Activated T-helper 1 cell treated with anti-CD3 and anti-CD28 coated beads, Interleukin-2, amount 50 U/mL, for 16 hours (primary cell): ENCODE measurements around the gene ZKSCAN3.
A peak's percentile ranks its signal among the peaks of the same experiment; 100 is the strongest.
"Not testable (repeated sequence)": the region's sequence is repeated elsewhere in the genome, so short reads cannot be mapped to it uniquely, and the experiment has no call there.

ENCODE experiments used
- DNase-seq, 2 donors: peaks; one replicate each; pipeline ENCODE4 v3.0.0-alpha.2; 2020; ENCODE audit warnings: low read depth in 1 of 2, low spot score in 1 of 2

The ZKSCAN3 gene

DNA sequence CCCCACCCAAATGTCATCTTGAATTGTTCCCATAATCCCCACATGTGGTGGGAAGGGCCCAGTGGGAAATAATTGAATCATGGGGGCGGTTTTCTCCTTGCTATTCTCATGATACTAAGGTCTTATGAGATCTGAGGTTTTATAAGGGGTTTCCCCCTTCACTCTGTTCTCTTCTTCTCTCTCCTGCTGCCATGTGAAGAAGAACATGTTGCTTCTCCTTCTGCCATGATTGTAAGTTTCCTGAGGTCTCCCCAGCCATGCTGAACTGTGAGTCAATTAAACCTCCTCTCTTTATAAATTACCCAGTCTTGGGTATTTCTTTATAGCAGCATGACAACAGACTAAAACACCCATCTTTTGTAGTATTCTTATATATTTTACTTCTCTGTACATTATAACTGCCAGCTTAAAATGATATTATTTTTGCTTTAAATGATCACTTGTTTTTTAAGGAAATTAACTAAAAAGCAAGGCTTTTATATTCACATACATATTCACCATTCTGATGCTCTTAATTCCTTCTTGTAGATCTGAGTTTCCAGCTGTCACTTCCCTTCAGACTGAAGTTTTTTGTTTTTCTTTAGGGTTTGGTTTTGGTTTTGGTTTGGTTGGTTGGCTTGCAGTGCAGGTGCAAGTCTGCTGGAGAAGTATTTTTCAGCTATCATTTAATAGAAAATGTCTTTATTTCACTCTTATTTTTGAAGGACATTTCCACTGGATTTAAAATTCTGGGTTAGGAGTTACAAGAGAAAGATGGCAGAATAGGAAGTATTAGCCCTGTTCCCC lies 9.2 kb upstream of the ZKSCAN3 start:
- DNase-seq, result no peak

DNA sequence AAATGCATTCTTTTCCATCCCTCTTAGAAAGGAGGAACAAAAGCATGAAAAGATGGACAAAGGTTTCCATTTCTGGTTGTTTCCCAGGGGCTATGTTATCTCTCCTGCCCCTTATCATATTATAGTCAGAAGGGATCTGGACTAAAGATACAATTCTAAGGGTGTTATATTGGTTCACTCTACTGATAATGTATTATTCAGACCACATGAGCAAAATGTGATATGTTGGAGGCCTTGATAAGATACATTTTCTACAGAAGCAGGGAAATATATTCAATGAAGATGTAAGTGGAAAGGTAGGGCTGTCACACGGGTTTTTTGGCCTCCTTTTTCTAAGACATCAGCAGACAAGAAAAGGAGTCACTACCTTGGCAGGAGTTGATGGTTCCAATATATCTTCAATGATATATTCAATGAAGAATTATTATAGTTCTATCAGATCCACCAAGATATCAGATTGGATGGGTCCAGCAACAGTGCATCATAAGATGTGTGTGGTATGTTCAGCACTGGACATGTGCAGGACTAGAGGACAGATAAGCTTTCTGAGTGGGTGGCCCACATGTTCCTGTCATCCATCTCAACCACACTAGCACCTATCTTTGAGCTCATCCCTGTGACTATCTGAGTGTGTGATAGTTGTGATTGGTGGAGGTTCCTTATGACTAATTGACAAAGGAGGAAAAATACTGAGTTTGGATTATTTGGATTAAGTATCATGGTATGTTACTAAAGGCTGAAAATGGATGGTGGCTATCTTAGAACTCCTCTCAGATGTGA lies 5.7 kb upstream of the ZKSCAN3 start:
- DNase-seq, result no peak

DNA sequence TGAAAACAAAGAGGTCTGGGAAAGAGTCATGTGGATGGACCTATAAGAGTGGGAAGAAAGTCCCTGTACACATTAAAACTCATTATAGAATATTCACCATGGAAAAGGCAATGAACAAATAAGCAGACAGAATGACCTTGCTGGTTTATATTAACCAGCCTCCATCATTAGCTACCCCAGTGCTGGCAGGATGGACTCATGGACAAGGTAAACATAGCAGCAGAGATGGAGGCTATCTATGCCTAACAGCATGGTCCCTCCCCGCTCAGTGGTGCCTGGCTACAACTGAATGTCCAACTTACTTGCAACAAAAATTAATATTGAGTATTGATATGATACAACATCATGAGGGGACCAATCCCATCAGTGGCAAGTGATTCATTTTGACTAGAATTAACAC lies 4.5 kb upstream of the ZKSCAN3 start:
- no peak for DNase-seq

DNA sequence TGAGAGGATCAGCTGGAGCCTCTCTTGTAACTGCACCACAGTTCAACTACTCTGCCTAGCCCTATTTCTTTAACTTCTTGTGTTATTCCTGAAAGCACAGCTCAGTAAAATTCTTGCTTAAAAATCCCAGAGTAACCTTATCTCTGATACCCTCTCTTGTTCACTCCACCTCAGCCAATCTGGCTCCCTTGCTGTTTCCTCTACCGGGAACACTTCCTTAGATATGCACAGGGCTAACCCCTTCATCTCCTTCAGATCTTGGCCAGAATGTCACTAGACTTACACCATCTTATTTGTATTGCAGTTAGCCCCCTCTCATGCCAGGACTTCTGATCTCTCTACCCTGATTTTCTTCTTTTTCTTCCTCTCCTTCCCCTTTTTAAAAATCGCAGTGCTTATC lies 2.6 kb upstream of the ZKSCAN3 start:
- no peak for DNase-seq

DNA sequence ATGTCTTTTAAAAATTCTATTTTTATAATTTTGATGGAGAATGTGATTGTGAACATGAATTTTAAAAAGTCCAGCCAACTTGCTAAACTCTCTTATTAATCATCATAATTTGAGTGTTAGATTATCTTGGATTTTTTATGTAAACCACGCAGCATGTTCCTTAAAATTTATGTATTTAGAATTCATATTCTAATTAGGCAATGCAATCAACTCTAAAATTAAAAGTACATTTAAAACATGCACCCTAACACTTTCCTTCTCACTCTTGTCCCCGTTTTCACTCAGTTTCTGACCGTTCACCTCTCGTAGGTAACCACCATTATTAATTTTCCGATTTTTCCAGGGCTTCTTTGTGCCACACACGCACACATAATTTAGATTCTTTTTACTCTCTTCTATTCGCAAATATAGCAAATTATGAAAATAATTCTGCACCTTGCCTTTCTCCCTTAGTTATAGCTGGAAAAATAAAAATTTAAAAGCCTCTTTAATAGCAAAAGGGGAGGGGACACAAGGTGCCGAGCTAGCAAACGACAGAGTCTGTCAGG lies 329 bp upstream of the ZKSCAN3 start:
- no peak for DNase-seq

DNA sequence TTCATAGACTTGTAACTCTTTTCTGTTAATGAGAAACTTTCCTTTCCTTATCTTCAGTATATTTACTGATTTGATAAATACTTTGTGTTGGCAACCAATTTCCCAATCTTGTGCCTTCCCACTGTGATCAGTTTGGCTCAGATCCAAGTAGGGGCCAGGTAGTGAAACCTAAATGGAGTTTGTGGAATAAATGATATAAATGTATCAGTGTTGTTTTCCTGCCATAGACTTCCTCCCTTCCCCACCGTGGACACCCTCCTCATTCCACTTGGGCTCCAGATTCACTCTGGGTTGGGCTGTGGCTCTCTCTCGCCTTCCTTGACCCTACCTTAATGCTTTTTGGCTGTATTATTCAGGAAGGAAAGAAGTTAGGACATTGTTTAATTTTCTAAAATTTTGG lies 1.3 kb downstream of the ZKSCAN3 start:
- DNase-seq, result no peak

DNA sequence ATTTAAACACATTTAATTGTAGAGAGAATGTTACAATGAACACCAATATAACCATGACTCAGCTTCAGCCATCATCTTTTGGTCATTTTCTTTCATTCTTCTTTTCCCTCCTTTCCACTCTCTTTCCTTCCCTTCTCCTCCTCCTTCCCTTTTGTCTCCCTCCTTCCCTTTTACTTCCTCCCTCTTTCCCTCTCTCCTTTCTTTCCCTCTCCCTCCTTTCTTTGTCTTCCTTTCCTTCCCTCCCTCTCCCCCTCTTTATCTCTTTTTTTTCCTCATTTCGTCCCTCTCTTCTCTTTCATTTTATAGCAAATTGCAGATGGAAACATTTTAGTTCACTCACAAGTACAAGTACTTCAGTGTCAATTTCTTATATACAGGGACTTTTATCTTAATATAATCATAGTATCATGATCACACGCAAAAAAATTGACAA lies 1.8 kb downstream of the ZKSCAN3 start:
- no peak for DNase-seq

DNA sequence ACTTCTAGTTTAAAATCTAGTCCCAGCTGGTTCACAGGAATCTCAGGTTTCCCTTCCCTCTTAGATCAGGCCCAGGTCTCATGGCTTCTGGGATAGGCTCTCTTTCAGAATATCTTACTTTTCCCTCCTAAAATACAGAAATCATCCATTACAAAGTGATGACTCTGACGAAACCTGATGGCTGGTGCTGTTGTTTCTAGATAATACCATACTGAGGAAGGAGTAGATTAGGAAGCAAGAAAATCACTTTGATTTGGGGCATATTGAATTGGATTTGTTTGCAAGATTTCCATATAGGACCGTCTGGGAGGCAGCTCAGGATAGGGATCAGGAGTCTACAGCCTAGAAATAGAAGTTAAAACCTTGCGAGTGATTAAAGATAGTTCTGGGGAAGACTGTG lies 3.6 kb downstream of the ZKSCAN3 start:
- DNase-seq, result no peak

DNA sequence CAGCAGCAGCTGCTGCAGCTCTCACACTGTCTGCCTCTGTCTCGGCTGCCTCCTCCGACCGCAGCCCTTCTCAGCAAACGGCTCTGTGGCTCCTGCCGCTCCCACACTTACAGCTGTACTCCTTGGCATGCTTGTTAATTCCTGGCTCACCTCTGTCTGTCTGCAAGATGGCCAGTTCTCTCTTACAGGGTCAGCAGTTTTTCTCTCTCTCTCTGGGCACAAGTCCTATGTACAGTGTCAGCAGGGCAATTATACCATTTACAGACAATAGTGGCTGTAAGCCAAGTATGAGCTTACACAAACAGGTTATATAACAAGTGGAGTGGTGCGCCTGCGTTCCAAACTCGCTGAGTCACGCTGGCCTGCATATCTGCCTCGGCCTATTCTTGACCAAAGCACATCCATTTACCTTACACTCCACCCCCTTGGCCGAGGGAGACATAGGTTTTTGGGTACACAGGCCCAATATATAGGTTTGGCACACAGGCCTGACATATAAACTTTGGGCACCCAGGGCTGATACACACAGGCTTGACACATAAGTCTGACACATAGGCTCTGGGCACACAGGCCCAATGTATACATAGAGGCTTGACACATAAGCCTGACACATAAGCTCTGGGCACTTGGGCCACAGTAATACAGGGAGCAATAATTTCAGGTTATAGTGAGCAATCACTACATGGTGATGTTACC lies 4.4 kb downstream of the ZKSCAN3 start:
- no peak for DNase-seq

DNA sequence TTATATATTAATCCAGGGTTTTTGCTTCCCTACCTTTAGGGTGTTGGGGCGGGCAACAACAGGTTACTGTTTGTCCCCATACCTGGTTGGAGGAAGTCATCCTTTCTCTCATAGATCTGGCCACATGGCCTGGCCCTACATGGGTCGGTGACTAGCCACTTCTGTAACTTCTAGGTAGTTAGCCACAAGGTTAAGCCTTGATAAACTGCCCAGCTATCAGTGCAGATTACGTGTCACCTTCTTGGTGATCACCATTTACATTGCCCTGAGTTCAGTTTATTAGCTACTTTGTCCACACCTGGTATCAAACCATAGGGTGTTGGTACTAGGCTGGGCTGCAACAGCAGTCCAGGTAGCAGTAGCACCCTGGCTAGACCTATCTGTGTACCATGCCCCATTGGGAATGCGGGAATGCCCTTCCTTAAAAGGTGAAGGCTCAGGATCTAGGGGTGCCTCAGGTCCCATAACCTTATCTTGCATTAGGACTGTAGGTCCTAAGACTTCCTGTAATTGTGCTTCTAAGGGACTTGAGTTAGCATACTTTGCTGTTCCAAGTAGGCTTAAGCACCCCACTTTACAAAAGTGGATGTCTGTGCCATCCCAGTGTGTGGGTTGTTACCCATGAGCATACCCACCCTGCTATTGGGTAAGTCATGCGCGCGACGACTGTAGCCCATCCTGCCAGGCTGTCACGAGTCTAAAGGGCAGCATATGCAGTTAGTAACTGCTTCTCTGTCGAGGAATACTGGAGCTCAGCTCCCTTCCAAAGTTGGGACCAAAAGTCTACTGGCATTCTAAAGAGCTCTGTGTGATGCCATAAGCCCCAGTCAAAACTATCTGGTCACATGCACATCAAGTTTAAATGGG lies 5.2 kb downstream of the ZKSCAN3 start:
- no peak for DNase-seq

DNA sequence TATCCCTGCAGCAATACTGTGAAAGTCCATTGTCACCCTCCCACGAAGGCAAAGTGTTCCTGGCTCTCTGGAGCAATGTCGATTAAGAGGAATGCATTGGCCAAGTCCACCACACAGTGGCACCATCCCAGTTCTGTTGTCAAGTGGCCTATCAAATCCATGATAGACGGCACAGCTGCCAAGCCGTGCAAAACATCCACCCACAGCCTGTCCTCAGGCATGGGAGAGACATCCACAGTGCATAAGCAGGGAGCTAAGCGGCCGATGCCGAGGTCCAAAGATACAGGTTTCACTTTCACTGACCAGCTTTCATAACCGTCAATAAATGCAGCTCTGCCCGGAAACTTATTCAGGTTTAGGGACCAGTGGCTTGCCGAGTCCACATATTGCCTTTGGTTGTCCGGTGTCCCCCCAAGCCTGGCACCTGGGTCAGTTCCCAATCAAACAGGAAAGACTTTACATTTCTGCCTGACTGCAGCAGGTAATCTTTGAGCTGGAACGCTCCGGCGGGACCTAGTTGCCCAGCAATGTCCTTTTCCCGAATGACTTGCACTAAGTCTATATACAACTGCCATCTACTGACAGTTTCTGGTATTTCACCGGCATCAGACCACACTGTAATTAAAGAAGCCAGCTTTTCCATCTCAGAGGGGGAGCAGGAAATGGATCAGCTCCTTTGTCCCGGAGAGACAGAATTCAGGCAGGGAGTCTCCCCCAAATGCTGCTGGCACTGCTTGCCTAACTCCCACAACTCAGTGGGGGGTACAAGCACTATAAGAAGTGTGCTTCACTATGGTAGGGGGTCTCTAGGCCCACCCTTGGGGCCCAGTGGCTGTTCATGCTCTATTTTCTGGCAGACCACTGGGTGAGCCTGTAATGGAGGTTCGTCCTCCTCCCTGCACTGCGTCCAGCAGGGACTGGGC lies 6.3 kb downstream of the ZKSCAN3 start:
- DNase-seq, result peak in 1 of 2 donors; percentile 19

DNA sequence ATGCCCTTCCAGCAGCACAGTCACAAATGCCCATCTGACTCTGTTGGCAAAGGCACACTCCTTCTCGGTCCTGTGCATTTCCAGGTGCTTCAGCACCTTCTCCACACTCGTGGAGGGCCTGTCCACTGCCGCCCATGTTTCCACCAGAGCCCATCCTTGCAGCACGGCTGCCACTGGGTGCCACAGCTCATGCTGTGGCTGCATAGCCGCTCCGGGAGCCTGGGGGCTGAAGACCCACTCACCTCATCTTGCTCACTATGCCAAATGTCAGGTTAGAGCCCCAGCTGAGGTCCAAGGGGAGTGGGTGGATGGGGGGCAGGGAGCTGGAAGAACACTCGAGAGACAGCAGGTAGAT lies 6.9 kb downstream of the ZKSCAN3 start:
- no peak for DNase-seq

DNA sequence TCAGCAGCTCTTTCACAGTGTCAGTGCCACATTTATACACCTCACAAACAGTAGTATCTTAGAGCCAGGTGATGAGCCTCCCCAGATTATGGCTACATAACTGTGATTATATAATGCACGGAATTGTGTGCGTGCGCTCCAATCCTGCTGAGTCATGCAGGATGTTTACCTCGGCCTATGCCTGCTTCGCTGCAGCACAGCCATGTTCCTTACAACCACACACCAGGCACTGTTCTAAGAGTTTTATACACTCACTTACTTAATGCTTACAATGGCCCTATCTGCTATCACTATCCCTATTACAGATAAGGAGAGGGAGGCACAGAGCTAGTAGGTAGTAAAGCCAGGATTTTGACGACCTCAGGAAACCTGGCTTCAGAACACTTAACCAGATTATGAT lies 7.3 kb downstream of the ZKSCAN3 start:
- DNase-seq, result no peak

DNA sequence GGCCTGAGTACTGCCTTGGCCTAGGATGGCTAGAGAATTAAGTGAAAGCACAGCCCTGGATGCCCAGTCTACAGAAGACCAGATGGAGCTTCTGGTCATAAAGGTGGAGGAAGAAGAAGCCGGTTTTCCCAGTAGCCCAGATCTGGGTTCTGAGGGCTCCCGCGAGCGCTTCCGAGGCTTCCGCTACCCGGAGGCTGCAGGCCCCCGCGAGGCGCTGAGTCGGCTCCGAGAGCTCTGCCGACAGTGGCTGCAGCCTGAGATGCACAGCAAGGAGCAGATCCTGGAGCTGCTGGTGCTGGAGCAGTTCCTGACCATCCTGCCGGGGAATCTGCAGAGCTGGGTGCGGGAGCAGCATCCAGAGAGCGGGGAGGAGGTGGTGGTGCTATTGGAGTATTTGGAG lies 9.8 kb downstream of the ZKSCAN3 start:
- DNase-seq, result not testable (repeated sequence)

DNA sequence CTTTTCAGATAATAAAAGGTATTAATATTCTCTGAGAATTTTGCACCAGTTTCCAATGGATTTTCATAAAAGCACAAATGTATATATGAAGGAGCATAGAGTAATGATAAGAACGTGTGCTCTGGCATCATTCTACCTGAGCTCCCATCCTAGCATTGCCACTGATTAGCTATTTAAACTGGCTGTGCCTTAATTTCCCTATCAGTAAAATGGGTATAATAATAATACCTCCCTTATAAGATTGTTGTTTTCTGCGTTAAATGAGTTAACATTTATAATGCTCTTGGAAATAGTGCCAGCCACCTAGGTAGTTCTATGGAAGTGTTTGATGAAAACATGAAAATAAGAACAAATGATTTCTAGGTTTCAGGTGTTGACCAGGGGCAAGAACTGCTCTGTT lies 11.2 kb downstream of the ZKSCAN3 start:
- DNase-seq, result no peak

DNA sequence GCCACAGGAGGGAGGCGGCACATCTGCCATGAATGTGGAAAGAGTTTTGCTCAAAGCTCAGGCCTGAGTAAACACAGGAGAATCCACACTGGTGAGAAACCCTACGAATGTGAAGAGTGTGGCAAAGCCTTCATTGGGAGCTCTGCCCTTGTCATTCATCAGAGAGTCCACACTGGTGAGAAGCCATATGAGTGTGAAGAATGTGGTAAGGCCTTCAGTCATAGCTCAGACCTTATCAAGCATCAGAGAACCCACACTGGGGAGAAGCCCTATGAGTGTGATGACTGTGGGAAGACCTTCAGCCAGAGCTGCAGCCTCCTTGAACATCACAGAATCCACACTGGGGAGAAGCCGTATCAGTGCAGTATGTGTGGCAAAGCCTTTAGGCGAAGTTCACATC lies 15.8 kb downstream of the ZKSCAN3 start:
- DNase-seq, result not testable (repeated sequence)

DNA sequence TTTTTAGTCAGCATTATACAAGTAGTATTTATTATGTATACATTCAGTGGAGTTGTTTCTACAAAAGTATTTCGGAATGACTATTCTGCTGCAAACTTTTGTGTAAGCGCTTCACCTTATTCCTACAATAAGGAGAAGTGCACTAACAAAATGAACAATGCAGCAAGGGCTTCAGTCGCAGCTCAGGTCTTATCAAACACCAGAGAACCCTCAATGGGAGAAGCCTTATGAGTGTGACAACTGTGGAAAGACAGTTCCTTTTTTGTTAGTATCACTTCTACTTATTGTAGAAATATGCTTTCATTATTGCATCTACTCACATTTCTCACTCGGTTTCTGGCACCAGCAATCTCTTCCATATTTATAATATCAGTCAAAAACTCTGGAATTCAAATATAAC lies 18.8 kb downstream of the ZKSCAN3 start:
- DNase-seq, result no peak

DNA sequence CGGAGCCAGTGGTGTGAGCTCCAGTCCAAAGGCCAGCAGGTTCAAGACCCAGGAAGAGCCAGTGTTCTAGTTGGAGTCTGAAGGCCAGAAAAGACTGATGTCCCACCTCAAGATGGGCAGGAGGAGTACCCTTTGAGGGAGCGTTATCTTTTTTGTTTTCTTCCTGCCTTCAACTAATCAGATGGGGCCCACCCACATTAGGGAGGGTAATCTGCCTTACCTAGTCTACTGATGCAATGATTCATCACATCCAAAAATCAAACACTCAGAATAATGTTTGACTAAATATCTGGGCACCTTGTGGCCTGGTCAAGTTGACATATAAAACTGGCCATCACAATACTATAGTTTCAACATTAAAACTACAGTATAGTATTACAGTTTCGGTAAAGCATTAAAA lies 19.7 kb downstream of the ZKSCAN3 start:
- DNase-seq, result no peak

DNA sequence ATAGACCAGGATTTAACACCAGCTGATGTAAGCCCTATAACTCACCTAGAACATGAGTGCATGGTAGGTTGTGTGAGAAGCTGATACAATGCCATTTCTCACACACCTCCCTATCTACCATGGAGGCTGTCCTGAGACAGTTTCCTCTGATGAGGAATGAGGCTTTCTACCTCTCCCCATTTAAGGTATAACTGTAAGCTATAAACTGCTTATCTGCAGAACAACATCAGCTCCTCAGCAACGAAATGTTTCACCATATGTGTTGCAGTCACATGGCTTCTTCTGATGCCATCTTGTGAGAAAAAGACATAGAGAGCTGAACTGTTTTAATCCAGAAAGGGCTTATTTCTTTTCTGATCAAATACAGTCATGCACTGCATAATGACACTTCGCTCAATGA lies 20.7 kb downstream of the ZKSCAN3 start:
- DNase-seq, result no peak

DNA sequence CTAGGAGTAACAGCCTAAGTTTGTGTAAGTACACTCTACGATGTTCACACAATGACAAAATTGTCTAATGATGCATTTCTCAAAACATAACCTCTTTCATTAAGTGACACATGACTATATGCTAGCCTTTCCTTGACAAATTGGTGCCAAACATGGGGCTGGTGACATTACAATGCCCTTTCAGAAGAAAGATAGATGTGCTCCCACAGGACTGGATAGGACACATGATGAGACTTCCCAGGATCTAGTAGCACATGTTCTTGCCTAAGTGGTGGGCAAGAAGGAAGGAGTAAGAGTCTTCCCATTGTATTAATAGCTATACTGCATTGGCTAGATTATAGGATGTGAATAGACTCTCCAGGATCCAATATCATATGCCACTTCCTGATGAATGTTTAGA lies 21.5 kb downstream of the ZKSCAN3 start:
- no peak for DNase-seq
